NCI-H774 (cell line): ENCODE results near the gene IQSEC3.

ENCODE experiments used
- DNase-seq: peaks from one replicate; lab custom pipeline; 2025; lab: John Stamatoyannopoulos, UW

Gene IQSEC3

DNA sequence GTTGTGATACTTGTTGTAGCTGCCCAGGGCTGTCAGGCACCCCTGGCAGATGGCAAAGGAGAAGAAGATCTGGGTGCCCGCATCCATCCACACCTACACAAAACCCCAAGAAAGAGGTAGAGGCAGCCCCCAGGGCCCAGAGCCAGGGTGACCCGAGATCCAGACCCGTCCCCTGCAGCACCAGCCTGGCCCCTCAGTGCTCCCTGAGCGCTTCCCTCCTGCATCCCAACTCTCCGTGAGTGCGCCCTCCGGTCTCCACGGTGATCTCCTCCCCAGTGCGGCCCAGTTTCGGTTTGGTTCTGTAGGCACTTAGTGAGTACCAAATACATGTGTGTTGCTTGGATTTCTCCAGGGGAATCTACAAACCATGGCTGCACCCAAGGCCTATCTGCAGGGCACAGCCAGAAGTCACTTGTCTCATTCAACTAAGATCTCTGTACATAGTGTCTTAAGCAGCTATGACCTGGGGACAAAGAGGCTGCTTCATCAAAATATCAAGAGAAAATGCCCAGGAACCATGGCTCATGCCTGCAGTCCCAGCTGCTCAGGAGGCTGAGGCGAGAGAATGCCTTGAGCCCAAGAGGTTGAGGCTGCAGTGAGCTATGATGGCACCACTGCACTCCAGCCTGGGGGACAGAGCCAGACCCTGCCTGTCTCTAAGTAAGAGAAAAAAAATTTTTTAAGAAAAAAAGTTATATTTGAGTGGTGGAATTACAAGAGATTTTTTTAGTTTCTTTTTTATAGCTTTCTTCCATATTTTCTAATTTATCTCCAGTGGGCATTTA, 131.5 kb downstream of the IQSEC3 start:
- DNase-seq: no peak

GRCh38 chr12:198705-199104, 132.1 kb downstream of the IQSEC3 start:
- DNase-seq: no peak

DNA sequence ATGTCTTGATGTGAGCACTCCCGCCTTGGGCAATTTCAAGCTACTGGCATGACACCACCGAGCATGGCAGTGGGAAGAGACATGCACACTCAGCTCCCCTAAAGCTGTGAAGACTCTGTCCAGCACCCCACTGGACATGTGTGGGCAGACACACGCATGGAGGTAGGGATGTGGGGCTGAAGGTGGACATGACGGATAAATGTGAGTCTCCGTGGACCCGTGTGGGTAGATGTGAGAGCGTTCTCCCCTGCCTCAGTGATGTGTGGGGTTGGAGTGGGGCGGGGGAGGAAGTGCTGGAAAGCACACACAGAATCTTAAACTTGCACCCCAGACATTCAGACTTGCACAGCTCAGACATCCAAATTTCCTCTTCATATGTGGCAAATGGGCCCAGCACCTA, 134.8 kb downstream of the IQSEC3 start:
- no peak for DNase-seq

GRCh38 chr12:202081-202731, 135.6 kb downstream of the IQSEC3 start:
- DNase-seq: peak; percentile 64

DNA sequence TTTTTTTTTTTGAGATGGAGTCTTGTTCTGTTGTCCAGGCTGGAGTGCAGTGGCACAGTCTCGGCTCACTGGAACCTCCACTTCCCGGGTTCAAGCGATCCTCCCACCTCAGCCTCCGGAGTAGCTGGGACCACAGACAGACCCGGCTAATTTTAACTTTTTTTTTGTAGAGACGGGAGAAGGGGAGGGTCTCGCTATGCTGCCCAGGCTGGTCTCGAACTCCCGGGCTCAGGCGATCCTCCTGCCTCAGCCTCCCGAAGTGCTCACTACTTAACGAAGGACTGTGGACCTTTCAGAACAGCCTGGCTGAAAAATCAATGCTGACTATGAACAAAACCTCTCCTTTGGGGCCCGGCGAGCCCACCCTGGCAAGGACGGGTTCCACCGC, 136.5 kb downstream of the IQSEC3 start:
- no peak for DNase-seq

DNA sequence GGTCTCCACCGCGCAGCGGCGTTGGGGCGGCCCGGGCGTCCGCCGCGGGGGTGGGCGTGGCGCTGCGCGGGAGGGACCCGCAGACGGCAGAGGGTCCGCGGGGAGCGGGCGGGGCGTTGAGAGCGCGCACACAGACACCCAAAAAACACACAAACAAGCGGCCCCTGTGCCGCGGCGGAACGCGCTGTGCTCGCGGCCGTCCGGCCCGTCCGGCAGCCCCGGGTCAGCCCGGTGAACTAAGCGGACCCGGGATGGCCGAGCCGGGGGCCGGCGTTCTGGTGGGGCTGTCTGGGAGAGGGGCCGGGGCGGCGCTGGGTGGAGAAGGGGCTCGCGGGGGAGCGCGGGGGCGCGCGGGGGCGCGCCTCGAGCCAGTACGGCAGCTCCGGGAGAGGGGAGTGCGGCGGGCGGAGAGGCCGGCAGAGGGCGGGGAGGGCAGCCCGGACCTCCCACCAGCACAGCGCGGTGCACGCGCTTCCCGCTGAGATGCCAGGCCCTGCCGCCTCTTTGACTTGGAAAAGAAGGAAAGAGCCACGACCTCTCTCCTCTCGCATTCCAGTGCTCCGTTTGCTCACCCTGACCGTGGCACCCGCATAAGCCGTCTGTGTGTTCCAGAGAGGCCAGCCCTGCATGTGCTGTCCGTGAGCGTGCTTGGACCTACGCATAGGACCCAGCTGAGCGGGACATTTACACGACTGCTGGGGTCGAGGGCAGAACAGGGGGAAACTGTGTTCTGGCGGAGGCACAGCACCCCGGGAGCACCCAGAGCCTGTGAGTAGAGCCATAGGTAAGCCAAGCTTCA, 137.1 kb downstream of the IQSEC3 start:
- no peak for DNase-seq

DNA sequence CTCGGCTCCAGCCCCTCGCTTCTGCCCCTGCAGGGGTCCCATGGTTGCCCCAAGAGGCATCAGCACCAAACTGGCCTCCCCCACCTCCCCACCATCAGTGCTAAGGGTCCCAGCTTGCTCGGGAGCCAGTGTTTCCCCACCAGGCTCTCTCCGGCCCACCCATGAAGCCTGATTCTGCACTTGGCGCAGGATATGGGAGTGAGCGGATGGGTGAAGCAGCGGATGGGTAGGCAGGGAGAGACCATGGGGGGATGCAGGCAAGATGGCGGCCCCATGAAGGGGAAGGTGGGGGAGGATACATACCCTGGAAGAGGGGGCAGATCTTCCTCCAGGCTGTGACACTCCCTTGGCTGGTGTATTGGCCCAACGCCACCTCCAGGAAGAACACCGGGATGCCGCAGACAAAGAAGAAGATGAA, 137.7 kb downstream of the IQSEC3 start:
- DNase-seq: no peak

DNA sequence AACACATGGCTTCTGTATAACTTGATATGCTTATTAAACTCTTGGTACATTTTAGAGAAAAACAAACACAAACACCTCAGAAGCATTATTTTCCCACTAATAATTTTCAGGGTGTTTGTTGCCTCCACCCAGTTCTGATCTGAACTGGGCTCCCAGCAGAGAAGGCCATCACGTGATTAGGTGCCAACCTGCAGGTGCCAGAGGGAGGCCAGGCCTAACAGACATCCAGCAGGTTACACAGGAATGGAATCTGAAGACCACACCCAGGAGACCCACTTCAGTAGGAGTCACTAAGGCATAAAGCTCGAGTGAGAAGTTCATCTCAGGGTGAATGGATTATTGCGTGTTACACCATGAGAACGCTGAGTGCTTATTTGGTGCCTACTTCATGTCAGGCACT, 138.5 kb downstream of the IQSEC3 start:
- no peak for DNase-seq

DNA sequence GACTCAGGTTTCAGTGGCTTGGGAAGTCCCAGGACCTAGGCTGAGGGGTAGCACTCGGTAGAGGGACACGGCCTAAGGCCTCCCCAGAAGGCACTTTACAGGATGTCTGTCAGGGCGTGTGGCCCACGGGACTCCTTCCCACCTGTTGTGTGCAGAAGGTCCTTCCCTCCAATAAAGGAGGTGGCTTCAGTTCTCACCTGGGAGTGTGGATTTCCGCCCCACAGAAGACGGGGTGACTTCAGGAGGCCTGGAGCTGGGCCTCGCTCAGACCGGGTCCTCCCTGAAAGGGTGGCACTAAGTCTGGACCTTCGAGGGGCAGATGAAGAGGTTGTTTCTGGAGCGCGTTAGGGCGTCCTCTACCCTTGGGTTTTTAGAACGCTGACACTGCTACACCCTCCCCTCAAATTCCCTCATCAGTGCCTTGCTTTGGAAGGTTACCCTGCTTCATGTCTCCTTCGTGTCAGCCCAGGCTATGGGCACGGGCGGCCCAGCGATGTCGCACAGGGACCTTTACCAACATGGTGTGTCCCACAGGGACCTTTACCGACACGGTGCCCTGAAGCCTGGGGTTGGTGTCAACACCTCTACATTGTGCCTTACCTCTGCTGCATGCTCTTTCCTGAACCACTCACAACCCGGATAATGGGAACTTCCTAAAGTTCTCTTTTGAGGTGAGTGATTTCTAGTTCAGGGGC, 140.3 kb downstream of the IQSEC3 start:
- no peak for DNase-seq

- no peak for DNase-seq
Measured at GRCh38 chr12:207804-208203, 141.2 kb downstream of the IQSEC3 start.

DNA sequence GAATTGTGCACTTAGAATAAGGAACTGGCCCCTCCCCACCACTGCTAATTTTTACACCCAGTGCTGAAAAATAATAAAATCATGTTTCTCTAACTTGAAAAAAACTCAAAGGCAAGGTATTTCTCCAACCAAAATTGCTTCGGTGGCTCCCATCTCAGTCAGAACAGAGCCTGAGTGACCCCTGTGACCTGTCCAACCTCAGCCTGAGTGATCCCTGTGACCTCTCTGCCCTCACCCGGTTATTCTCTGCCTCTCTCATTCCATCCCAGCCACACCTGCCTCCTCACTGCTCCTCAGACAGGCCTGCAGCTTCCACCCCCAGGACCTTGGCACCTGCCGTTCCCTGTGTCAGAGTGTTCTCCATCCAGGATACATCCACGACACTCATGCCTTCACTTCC, 142.2 kb downstream of the IQSEC3 start:
- no peak for DNase-seq

- no peak for DNase-seq
Measured at GRCh38 chr12:209246-209645, 142.7 kb downstream of the IQSEC3 start.

DNA sequence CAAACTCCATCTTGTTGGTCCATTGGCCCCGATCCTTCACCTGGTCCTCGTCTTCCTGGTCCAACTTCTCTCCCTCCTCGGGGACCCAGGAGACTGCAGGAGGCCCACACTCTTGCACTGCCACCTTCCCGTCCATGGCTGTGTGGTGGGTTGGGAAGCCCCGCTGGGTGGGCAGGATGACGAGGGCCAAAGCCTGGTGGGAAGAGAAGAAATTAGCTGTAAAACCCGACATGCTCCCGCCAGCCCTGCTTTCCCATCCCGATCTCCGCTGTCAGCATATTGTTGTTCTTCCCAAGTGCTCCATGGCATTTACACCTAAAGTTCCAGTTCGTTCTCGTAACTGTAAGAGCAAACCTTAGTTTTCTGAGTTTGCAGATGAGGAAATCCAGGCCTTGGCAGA, 143.3 kb downstream of the IQSEC3 start:
- no peak for DNase-seq

DNA sequence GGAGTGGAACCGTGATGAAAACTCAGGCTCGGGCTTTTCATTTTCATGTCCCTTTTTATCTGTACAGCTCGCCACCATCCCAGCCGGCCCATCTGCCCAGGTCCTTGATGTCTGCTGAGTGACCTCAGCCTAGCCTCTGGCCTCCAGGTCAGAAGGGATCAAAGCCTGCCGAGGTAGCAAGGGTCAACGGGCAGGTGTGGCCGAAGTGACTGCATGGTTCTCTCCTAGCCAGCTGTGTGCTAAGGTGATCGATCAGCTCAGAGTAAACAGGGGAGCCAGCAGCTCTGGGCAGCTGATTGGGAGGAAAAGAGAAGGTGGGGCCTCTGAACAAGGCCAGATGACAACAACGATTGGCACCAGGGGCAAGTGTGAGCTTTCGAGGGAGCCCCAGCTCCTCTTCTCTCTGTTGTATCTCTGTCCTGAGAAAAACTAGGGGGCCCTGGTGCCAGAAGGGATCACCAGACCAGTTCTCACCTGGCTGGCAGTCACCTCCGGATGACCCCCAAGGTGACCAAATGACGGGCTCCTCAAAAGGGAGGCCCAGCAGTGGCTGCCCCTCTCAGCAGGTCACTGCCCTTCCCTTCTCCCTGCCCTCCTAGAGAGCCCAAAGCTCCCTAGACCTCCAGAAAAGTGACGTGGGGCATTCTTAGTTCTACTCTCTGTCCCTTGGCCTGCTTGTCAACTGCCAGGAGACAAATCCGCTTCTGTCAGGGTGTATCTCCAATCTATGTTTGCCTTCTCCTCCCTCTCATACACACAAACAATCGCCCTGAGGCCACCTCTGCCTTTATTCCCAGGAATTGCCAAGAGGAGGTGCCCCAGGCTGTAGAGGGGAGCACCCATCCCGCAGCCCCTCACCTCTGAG, 143.9 kb downstream of the IQSEC3 start:
- no peak for DNase-seq

GRCh38 chr12:211142-211465, 144.5 kb downstream of the IQSEC3 start:
- DNase-seq: no peak

- DNase-seq: no peak
Measured at GRCh38 chr12:211639-212414, 145.3 kb downstream of the IQSEC3 start.

DNA sequence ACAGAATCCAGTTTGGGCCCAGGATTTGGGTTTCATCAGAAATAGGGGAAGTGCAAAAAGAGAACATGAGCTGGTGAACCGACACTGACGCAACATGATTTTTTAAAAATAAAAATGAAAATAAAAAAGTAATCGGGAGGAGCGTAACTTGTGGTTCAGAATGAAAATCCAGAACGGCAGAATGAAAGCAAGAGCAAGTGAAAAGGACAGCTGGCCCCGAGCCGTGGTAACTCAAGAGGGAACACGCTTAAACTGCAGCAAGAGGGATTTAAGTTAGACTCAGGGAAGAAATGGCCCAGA, 145.8 kb downstream of the IQSEC3 start:
- no peak for DNase-seq

DNA sequence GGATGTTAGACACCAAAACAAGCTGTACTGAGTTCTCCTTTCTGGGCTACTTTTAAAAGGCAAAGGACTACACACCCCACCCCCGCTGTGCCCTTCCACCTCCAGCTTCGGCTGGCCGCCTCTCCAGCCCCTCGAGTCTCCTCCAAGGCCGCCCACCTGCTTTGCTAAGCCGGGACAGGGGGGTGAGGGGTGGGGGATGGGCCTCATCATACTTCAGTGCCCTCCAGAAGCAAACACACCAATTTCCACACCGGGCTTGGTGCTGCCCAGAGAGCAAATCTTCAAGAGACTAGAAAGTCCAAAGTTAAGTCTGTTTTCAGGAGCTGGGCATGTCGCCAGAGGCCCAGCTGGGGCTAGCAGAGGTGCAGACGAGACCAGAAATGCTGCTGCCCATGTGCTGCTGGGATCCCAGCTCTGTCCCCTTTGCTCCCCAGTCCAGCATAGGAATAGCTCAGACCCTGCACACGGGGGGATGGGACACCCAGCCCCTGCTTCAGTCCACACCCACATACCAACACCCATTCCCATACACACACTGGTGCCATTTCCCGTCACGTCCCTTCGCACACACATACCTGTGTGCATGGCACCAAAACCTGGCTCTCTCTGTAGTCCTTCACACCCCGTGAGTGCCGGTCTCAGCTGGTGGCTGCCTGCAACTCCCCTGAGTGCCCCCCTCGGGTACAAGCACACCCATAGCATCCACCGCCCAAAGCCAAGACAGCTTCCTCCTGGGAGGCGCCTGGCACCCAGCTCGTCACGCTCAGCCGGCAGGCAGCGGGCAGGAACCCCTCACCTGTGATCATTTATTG, 146.4 kb downstream of the IQSEC3 start:
- no peak for DNase-seq

DNA sequence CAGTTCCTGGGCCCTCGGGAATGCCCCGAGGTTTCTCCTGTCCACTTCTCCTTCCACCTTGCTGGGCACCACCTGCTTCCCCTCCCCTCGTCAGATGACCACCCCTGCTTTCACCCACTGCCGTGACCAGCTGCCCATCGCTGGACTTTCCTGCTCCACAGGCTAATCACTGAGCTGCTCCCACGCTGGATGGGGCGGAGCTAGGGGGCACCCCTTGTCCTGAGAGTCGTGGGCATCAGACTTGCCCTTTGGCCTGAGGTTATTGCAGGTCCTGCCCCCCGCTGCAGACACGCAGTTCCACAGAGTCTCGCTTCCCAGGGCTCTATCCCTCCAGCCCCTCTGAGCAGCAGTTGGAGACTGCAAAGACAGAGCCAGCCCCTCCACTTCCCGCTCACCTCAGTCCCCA, 147.0 kb downstream of the IQSEC3 start:
- DNase-seq: no peak
